GM23248 (cell line): ENCODE data around the gene BHLHE41. TPM values are rescaled to one million over a fixed set of nuclear protein-coding genes. Genes with fewer than 3 reads are reported as not detected.

Source experiments
- DNase-seq: peaks from one replicate; pipeline ENCODE4 v3.0.0-alpha.2; 2015
- H2AFZ ChIP-seq: fragments of 200-600 bp; sonication (generic); 2 replicates; pipeline ENCODE4 v1.6.1; 2016; ENCODE audit warnings: antibody characterized with exemption
- H3F3A ChIP-seq: fragments of 200-600 bp; sonication (generic); 2 replicates; pipeline ENCODE4 v1.6.1; 2016; ENCODE audit warnings: mild to moderate bottlenecking, antibody characterized with exemption, mixed run types; ENCODE audit not compliant: insufficient read depth
- H3K27ac ChIP-seq: fragments of 200-600 bp; sonication (generic); 2 replicates; pipeline ENCODE4 v1.5.1; 2016; ENCODE audit warnings: mild to moderate bottlenecking
- H3K27me3 ChIP-seq: fragments of 200-600 bp; sonication (generic); replicated peaks from 2 replicates; pipeline ENCODE4 v1.6.1; 2016; ENCODE audit warnings: mild to moderate bottlenecking; ENCODE audit not compliant: insufficient read depth
- H3K36me3 ChIP-seq: fragments of 200-600 bp; sonication (generic); 2 replicates; pipeline ENCODE4 v1.6.1; 2016; ENCODE audit warnings: low read depth, mild to moderate bottlenecking
- H3K4me1 ChIP-seq: fragments of 200-600 bp; sonication (generic); 2 replicates; pipeline ENCODE4 v1.6.1; 2016; ENCODE audit warnings: mild to moderate bottlenecking; ENCODE audit not compliant: insufficient read depth
- H3K4me2 ChIP-seq: fragments of 200-600 bp; sonication (generic); one replicate; pipeline ENCODE4 v1.6.1; 2016; ENCODE audit warnings: mild to moderate bottlenecking; ENCODE audit not compliant: unreplicated experiment
- H3K4me3 ChIP-seq: fragments of 200-600 bp; sonication (generic); 2 replicates; pipeline ENCODE4 v1.5.1; 2016; ENCODE audit warnings: mild to moderate bottlenecking
- H3K79me2 ChIP-seq: fragments of 200-600 bp; sonication (generic); 2 replicates; pipeline ENCODE4 v1.6.1; 2016; ENCODE audit warnings: mild to moderate bottlenecking; ENCODE audit not compliant: insufficient read depth
- H3K9ac ChIP-seq: fragments of 200-600 bp; sonication (generic); 2 replicates; pipeline ENCODE4 v1.6.1; 2016; ENCODE audit warnings: mild to moderate bottlenecking
- H3K9me2 ChIP-seq: fragments of 200-600 bp; sonication (generic); 2 replicates; pipeline ENCODE4 v1.6.1; 2016; ENCODE audit warnings: mixed run types, mild to moderate bottlenecking, moderate library complexity; ENCODE audit not compliant: insufficient read depth
- H3K9me3 ChIP-seq: fragments of 200-600 bp; sonication (generic); one replicate; pipeline ENCODE4 v1.6.1; 2017; ENCODE audit warnings: low read depth
- H4K20me1 ChIP-seq: fragments of 200-600 bp; sonication (generic); 2 replicates; pipeline ENCODE4 v1.6.0; 2016; ENCODE audit not compliant: insufficient read depth
- EZH2 ChIP-seq: fragments of 200-600 bp; sonication (generic); IDR thresholded peaks from 2 replicates; pipeline ENCODE4 v1.6.1; 2018; ENCODE audit warnings: antibody characterized with exemption, mild to moderate bottlenecking; ENCODE audit not compliant: insufficient read depth, poor library complexity, severe bottlenecking
- EZH2phosphoT487 ChIP-seq: fragments of 200-600 bp; sonication (generic); IDR thresholded peaks from 2 replicates; pipeline ENCODE4 v1.6.1; 2018; ENCODE audit warnings: antibody characterized with exemption, moderate library complexity, mild to moderate bottlenecking, low read depth; ENCODE audit not compliant: insufficient read depth
- WGBS, 2 experiments: methylation state at CpG; one replicate each; pipeline ENCODE4 v1.1.6; 2015 to 2017; ENCODE audit warnings: low lambda C conversion rate in 2 of 2, low coverage in 1 of 2; ENCODE audit errors: missing lambda C conversion rate in 2 of 2; 5-methylcytosine and 5-hydroxymethylcytosine counted together
- in situ Hi-C: fragments of 300-500 bp; cut with MboI; formaldehyde crosslinking; loops from 2 replicates; pipeline ENCODE4 v1.15.0; 2020
- polyA plus RNA-seq: library from polyadenylated mRNA; unstranded; fragments of >200 nt; fragmentation: Nextera tagmentation; extraction: Ambion mirVana; gene quantifications from 2 replicates; pipeline ENCODE4 v1.2.1, GENCODE V29; 2016
- total RNA-seq: library from RNA; depleted of rRNA; stranded (reverse); fragments of >200 nt; shearing (Covaris generic); gene quantifications from 2 replicates; pipeline ENCODE4 v1.2.3, GENCODE V29; 2014; rRNA removed

BHLHE41 gene
- total and polyA plus RNA-seq, 2 experiments from 2014 or later: 0.76 to 1.3 TPM

DNA sequence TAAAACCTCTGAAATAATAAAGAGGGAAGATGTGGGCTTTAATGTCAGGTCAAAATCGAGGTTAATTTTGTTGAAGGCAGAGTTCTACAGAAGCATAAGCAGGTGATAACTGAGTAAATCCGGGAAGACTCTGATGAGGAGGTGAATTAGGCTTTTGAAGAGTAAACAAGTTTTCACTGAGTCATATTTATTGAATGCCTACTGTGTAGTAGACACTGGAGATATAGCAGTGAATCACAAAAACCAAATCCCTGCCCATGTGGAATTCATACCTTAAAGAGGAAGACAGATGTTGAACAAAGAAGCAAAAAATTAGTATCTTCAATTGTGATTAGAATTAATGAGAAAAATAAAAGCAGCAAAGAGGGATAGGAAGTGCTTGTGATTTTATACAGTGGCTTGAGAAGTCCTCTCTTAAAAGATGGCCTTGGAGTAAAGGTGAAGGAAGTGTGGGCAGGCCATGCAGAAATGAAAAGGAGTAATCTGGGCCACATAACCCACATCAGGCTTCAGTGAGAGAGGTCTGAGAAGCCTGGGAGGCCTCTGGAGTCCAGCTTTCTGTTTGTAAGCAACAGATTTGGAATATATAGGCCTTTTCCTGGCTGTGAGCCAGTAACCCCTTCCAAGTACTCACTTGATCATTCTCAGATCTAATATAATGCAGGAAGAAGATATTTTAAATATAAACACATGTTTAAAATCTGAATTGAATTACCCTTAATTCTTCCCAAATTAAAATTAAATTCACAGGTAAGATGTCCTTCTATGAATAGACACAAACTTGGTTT, 46.7 kb downstream of the BHLHE41 start:
- H2AFZ ChIP-seq: no peak overlapping the region
- 84 to 87% methylated on average over 2 of the region's 2 CpGs for WGBS, 2 experiments
- peaks cover 9% of the 10 kb centered on the region; the same call in 1 of the 2 replicates for H3K4me1 ChIP-seq
- DNase-seq: peak; percentile 44
- no peak overlapping the region for H3K4me3 ChIP-seq
- H3K9ac ChIP-seq: no peak overlapping the region
- TF ChIP-seq EZH2: no peak
- TF ChIP-seq EZH2phosphoT487: no peak
- H3K27me3 ChIP-seq: no peaks in the 10 kb centered on the region
- no peak overlapping the region for H3K27ac ChIP-seq
- 0 out of 2 replicates have a peak, but pooled peaks cover 4% of the 10 kb centered on the region for H3K79me2 ChIP-seq
- no peaks in the 10 kb centered on the region for H3K9me2 ChIP-seq
- in situ Hi-C loops: no loop called here
- no peak overlapping the region for H3K4me2 ChIP-seq
- peaks cover 13% of the 10 kb centered on the region; the same call in 1 of the 2 replicates for H3F3A ChIP-seq
- no peaks in the 10 kb centered on the region for H3K9me3 ChIP-seq
- peaks cover 1% of the 10 kb centered on the region; the same call in 1 of the 2 replicates for H3K36me3 ChIP-seq
- no peaks in the 10 kb centered on the region for H4K20me1 ChIP-seq

Other genes starting within 250 kb of the BHLHE41 start
- 80.1 and 108 TPM in 2 replicates for gene RASSF8, start 166.4 kb downstream of the BHLHE41 start, total RNA-seq
- 11.2 and 13.6 TPM in 2 replicates for gene RASSF8, start 166.4 kb downstream of the BHLHE41 start, polyA plus RNA-seq
- gene SSPN, start 70.5 kb upstream of the BHLHE41 start, total RNA-seq: 6.4 and 12.5 TPM in 2 replicates
- 22.0 and 24.2 TPM in 2 replicates for gene SSPN, start 70.5 kb upstream of the BHLHE41 start, polyA plus RNA-seq